Stomach (tissue), 19 donors: Measurements from ENCODE around the gene COX7A2. TPM values are rescaled to one million over a fixed set of nuclear protein-coding genes. Genes with fewer than 3 reads are reported as not detected.

Source experiments
- DNase-seq, 2 donors: peaks; one replicate each; pipeline versions ENCODE4 v3.0.0 to v3.0.0-alpha.2; 2013 to 2019
- H3K27ac ChIP-seq, 5 donors: fragments of 200-600 bp in 4 of 5; sonication (generic) in 4 of 5; one replicate each; pipeline ENCODE4 v1.5.1; 2013 to 2019; ENCODE audit warnings: mild to moderate bottlenecking in 1 of 5, moderate library complexity in 1 of 5
- H3K27me3 ChIP-seq, 3 donors: fragments of 200-600 bp; sonication (generic); one replicate each; pipeline ENCODE4 v1.5.1; 2017 to 2019; ENCODE audit warnings: mixed run types in 1 of 3
- H3K36me3 ChIP-seq, 4 donors: fragments of 200-600 bp; sonication (generic); 1 replicate in 3 of 4; 2 replicates in 1 of 4; pipeline ENCODE4 v1.5.1; 2016 to 2019
- H3K4me1 ChIP-seq, 4 donors: fragments of 200-600 bp; sonication (generic); one replicate each; pipeline ENCODE4 v1.5.1; 2016 to 2019
- H3K4me3 ChIP-seq, 4 donors: fragments of 200-600 bp; sonication (generic) in 3 of 4; one replicate each; pipeline ENCODE4 v1.5.1; 2016 to 2019; ENCODE audit warnings: mild to moderate bottlenecking in 1 of 4
- H3K9me3 ChIP-seq, 4 donors: fragments of 200-600 bp; sonication (generic); one replicate each; pipeline ENCODE4 v1.5.1; 2016 to 2019
- EP300 ChIP-seq: sonication (generic); formaldehyde crosslinking; IDR thresholded peaks from one replicate; pipeline ENCODE4 v1.6.1; 2017; ENCODE audit warnings: antibody characterized with exemption
- POLR2A ChIP-seq, 4 donors: fragments of 450-650 bp; IDR thresholded peaks; one replicate each; pipeline ENCODE4 v1.6.1; 2016; ENCODE audit warnings: antibody characterized with exemption in 4 of 4, control low read depth in 2 of 4, mild to moderate bottlenecking in 1 of 4, moderate library complexity in 1 of 4
- POLR2AphosphoS5 ChIP-seq, 3 donors: sonication (generic); formaldehyde crosslinking; IDR thresholded peaks; one replicate each; pipeline ENCODE4 v1.6.1; 2016; ENCODE audit warnings: antibody characterized with exemption in 3 of 3
- WGBS, 5 donors: extraction: QIAGEN DNeasy Blood & Tissue Kit in 3 of 5; methylation state at CpG; one replicate each; pipeline versions ENCODE4 v1.1.5 to v1.1.7; 2013 to 2018; 5-methylcytosine and 5-hydroxymethylcytosine counted together
- intact Hi-C: fragments of 100-400 bp; cut with DNase I; formaldehyde crosslinking; loops from one replicate; pipeline ENCODE4 v1.15.1; 2023; ENCODE audit warnings: low total_unique reads
- long read RNA-seq, 10 donors: transcript quantifications; one replicate each; lab custom pipeline, GENCODE V29; 2026
- polyA plus RNA-seq, 3 donors: library from polyadenylated mRNA; stranded (reverse); fragments of 200-250 nt; gene quantifications; one replicate each; pipeline ENCODE4 v1.2.3, GENCODE V29; 2013
- total RNA-seq, 5 donors: library from RNA; depleted of rRNA; stranded (reverse); fragments of >200 nt; gene quantifications; one replicate each; pipeline versions ENCODE4 v1.1.0 to v1.2.3, GENCODE V29; 2014 to 2016
- TF ChIP-seq, protein P1 (sequence below), 7 experiments: fragments of 450-650 bp in 4 of 7; fragments of 200-600 bp in 3 of 7; sonication (generic) in 3 of 7; IDR thresholded peaks; one replicate each; pipeline ENCODE4 v1.5.1; 2016 to 2019; ENCODE audit warnings: antibody characterized with exemption in 7 of 7, control low read depth in 2 of 7, mild to moderate bottlenecking in 1 of 7
- donor health status: healthy with polysubstance abuse.
- donor health status: Bipolar disorder and iron deficiency.
- donor health status: healthy.

COX7A2 gene, protein sequence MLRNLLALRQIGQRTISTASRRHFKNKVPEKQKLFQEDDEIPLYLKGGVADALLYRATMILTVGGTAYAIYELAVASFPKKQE
- 1,000 to 10,000 TPM in 1 of 5 donors, 100 to 1,000 TPM in 3, 10 to 100 TPM in 1; 27.8 to 1,121 (median 184) TPM for total RNA-seq
- 1,000 to 10,000 TPM in 1 of 3 donors, 100 to 1,000 TPM in 2; 566 to 1,513 (median 657) TPM for polyA plus RNA-seq
- long read RNA-seq, donor 1, transcript COX7A2-202 (4 exons, 773 nt), result major isoform, 122 of 140 reads
- long read RNA-seq, donor 1, partial matches to known transcripts, result 14 of 140 reads
- long read RNA-seq, donor 1, other reads (novel, unspliced or antisense), result 0 of 140 reads
- long read RNA-seq, donor 2, transcript COX7A2-202 (4 exons, 773 nt), result major isoform, 146 of 153 reads
- long read RNA-seq, donor 2, partial matches to known transcripts, result 0 of 153 reads
- long read RNA-seq, donor 2, other reads (novel, unspliced or antisense), result 0 of 153 reads
- long read RNA-seq, donor 3, transcript COX7A2-202 (4 exons, 773 nt), result major isoform, 177 of 207 reads
- long read RNA-seq, donor 3, partial matches to known transcripts, result 24 of 207 reads
- long read RNA-seq, donor 3, other reads (novel, unspliced or antisense), result 0 of 207 reads
- long read RNA-seq, donor 4, transcript COX7A2-202 (4 exons, 773 nt), result major isoform, 31 of 32 reads
- long read RNA-seq, donor 4, partial matches to known transcripts, result 0 of 32 reads
- long read RNA-seq, donor 4, other reads (novel, unspliced or antisense), result 0 of 32 reads
- long read RNA-seq, donor 5, transcript COX7A2-206 (3 exons, 325 nt), result minor isoform, 5 of 273 reads
- long read RNA-seq, donor 5, transcript COX7A2-202 (4 exons, 773 nt), result major isoform, 249 of 273 reads
- long read RNA-seq, donor 5, partial matches to known transcripts, result 12 of 273 reads
- long read RNA-seq, donor 5, other reads (novel, unspliced or antisense), result 5 of 273 reads
- long read RNA-seq, donor 6, transcript COX7A2-207 (2 exons, 914 nt), result minor isoform, 6 of 633 reads
- long read RNA-seq, donor 6, transcript COX7A2-202 (4 exons, 773 nt), result major isoform, 570 of 633 reads
- long read RNA-seq, donor 6, transcript COX7A2-206 (3 exons, 325 nt), result minor isoform, 11 of 633 reads
- long read RNA-seq, donor 6, partial matches to known transcripts, result 43 of 633 reads
- long read RNA-seq, donor 6, other reads (novel, unspliced or antisense), result 0 of 633 reads
- long read RNA-seq, donor 7, transcript COX7A2-206 (3 exons, 325 nt), result minor isoform, 6 of 302 reads
- long read RNA-seq, donor 7, transcript COX7A2-202 (4 exons, 773 nt), result major isoform, 283 of 302 reads
- long read RNA-seq, donor 7, partial matches to known transcripts, result 11 of 302 reads
- long read RNA-seq, donor 7, other reads (novel, unspliced or antisense), result 0 of 302 reads
- long read RNA-seq, donor 8, transcript COX7A2-202 (4 exons, 773 nt), result major isoform, 277 of 330 reads
- long read RNA-seq, donor 8, partial matches to known transcripts, result 47 of 330 reads
- long read RNA-seq, donor 8, other reads (novel, unspliced or antisense), result 0 of 330 reads
- long read RNA-seq, donor 9, transcript COX7A2-202 (4 exons, 773 nt), result major isoform, 417 of 508 reads
- long read RNA-seq, donor 9, transcript COX7A2-206 (3 exons, 325 nt), result minor isoform, 6 of 508 reads
- long read RNA-seq, donor 9, partial matches to known transcripts, result 83 of 508 reads
- long read RNA-seq, donor 9, other reads (novel, unspliced or antisense), result 0 of 508 reads
- long read RNA-seq, donor 10, transcript COX7A2-202 (4 exons, 773 nt), result major isoform, 99 of 107 reads
- long read RNA-seq, donor 10, transcript COX7A2-206 (3 exons, 325 nt), result minor isoform, 5 of 107 reads
- long read RNA-seq, donor 10, partial matches to known transcripts, result 0 of 107 reads
- long read RNA-seq, donor 10, other reads (novel, unspliced or antisense), result 0 of 107 reads

DNA sequence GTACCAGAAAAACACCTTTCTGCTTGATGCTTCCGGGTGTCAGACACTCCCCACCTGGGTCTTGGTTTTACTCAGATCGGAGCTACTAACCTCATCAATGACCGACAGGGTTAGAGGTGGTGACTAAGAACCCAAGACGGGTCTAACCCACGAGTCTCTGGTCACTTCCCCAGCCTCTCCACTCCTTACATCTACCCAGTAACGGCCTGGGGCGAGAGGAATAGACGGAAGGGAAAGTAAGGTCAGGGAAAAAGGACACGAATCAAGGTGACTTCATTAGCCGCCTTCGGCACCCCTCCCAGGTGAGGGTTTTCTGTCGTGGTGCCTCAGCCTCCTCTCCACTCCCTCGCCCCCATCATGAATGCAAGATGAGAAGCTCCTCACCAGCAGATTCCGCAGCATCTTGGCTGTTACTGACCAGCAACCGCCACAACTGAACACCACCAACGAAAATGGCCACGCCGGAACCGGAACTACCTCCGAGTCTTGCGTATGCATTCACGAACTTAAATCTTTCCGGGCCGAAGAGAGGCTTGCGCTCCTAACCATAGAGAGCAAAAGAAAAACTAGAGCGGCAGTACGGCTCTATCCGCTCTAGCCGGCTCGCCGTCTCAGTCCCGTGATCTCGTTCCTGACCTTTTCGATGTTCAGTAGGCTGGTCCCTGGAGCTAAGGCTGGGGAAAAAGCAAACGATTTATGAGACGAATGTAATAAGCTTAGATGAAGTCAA lies at the start of gene COX7A2:
COX7A2 (minus strand) TSS at position 469 of the 730 bp plus-strand sequence; CDS start at position 402, 67 bp downstream.
- peak; percentile 91 to 99 for DNase-seq
- intact Hi-C loops, result no loop called here
- no peaks in the 10 kb centered on the region for H3K27me3 ChIP-seq
- H3K9me3 ChIP-seq, result no peaks in the 10 kb centered on the region
- TF ChIP-seq EP300 (no peak), POLR2A (IDR thresholded peaks at IDR 0.05) (peak in 2 of 4 donors; percentile 47 to 53), POLR2AphosphoS5 (IDR thresholded peaks at IDR 0.05) (peak; percentile 92 to 95 (median 94))
- TF ChIP-seq, protein P1, sequence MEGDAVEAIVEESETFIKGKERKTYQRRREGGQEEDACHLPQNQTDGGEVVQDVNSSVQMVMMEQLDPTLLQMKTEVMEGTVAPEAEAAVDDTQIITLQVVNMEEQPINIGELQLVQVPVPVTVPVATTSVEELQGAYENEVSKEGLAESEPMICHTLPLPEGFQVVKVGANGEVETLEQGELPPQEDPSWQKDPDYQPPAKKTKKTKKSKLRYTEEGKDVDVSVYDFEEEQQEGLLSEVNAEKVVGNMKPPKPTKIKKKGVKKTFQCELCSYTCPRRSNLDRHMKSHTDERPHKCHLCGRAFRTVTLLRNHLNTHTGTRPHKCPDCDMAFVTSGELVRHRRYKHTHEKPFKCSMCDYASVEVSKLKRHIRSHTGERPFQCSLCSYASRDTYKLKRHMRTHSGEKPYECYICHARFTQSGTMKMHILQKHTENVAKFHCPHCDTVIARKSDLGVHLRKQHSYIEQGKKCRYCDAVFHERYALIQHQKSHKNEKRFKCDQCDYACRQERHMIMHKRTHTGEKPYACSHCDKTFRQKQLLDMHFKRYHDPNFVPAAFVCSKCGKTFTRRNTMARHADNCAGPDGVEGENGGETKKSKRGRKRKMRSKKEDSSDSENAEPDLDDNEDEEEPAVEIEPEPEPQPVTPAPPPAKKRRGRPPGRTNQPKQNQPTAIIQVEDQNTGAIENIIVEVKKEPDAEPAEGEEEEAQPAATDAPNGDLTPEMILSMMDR (IDR thresholded peaks at IDR 0.05), result peak in 1 of 7 experiments; percentile 5
- peak within 1 kb of the TSS; percentile 62 to 72 (median 71) for H3K4me3 ChIP-seq
- H3K27ac ChIP-seq, result peak within 1 kb of the TSS; percentile 90 to 97 (median 96)
- WGBS, 5 donors, result 0 to 1% (median 0%) methylated on average over 36 of the region's 36 CpGs
- H3K4me1 ChIP-seq, result peaks cover 7 to 42% (median 30%) of the 10 kb centered on the region in 4 donors
- peaks cover 15 to 26% (median 24%) of the 10 kb centered on the region in 4 donors for H3K36me3 ChIP-seq

DNA sequence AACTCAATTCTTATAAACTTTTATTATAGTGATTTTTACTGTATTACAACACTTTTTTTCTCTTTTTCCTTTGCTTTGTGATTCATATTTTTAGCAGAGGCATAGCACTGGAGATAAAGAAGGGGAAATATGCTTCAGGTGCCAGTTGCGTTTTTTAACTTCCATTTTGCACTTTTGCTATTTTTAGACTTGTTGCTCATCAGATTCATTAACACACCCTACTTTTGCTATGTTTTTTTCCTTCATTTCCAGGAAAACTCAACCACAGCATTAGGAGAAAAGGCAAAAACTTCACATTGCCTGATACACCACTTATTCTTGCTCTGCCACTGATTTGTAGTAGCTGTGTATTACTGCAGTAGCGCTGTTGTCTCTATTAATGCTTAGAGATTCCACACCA lies 49.0 kb upstream of the COX7A2 start:
- intact Hi-C loops, result loop anchor here (10.0 kb wide), 1 partner anchor 232 kb away; no protein-coding TSS in a partner anchor
- TF ChIP-seq POLR2AphosphoS5 (IDR thresholded peaks at IDR 0.05) (no peak), POLR2A (IDR thresholded peaks at IDR 0.05) (no peak), EP300 (no peak)
- TF ChIP-seq, protein P1 (IDR thresholded peaks at IDR 0.05), result no peak
- Histone ChIP-seq H3K36me3 (peaks cover 0 to 9% (median 0%) of the 10 kb centered on the region in 4 donors), H3K4me1 (peaks cover 0 to 14% (median 0%) of the 10 kb centered on the region in 4 donors), H3K9me3 (no peaks in the 10 kb centered on the region), H3K4me3 (no peak overlapping the region), H3K27ac (no peak overlapping the region), H3K27me3 (no peaks in the 10 kb centered on the region)
- 90 to 97% (median 91%) methylated on average over 2 of the region's 2 CpGs for WGBS, 5 donors
- no peak for DNase-seq

DNA sequence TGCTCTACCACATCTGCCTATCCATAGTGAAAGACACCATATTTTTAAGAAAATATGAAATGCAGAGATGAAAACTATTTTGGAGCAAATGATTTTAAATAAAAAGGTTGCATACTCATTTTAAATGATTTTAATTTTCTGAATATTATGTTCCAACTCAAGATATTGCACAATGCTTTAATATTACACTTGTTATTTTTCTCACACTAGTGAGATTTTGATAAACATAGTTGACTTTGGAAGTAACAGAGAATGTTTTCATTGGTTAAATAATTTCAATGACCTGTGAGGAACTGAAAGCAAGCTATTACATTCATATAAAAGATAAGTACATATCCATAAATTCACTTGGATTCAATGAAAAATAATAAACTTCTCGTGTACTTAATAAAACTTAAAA lies 48.1 kb upstream of the COX7A2 start:
- WGBS, 5 donors, result 67 to 84% (median 78%) methylated on average over 1 of the region's 1 CpG
- no peak overlapping the region for H3K4me3 ChIP-seq
- peaks cover 0 to 9% (median 0%) of the 10 kb centered on the region in 4 donors for H3K36me3 ChIP-seq
- TF ChIP-seq, protein P1 (IDR thresholded peaks at IDR 0.05), result no peak
- TF ChIP-seq POLR2A (IDR thresholded peaks at IDR 0.05) (no peak), POLR2AphosphoS5 (IDR thresholded peaks at IDR 0.05) (no peak), EP300 (no peak)
- H3K27ac ChIP-seq, result peak overlapping the region in 1 of 5 donors; percentile 7
- H3K9me3 ChIP-seq, result no peaks in the 10 kb centered on the region
- peaks cover 0 to 14% (median 2%) of the 10 kb centered on the region in 4 donors for H3K4me1 ChIP-seq
- intact Hi-C loops, result loop anchor here (10.0 kb wide), 1 partner anchor 233 kb away; no protein-coding TSS in a partner anchor
- no peaks in the 10 kb centered on the region for H3K27me3 ChIP-seq
- DNase-seq, result no peak
